ENCODE measurements around the gene ACBD7.

GRCh38 chr10:15112657-15113056 lies 24.1 kb upstream of the ACBD7 start:
- TF ChIP-seq EZH2 (IDR thresholded peaks at IDR 0.05) (no peak), POLR2AphosphoS5 (IDR thresholded peaks at IDR 0.05; ENCODE audit: borderline replicate concordance, low read depth, low read length) (no peak), FOXP2 (optimal IDR thresholded peaks at IDR 0.05; ENCODE audit: control extremely low read depth, extremely low read length, insufficient read depth) (no peak)

Measured in SK-N-MC (cell line).